GM23338 (cell line): ENCODE data around the gene MBNL1. TPM values are rescaled to one million over a fixed set of nuclear protein-coding genes. Genes with fewer than 3 reads are reported as not detected.

Experiments
- ATAC-seq: fragments of 200-7000 bp; cut with Tn5 transposase; 3 replicates; pipeline ENCODE4 v1.9.1; 2020
- DNase-seq: peaks from one replicate; pipeline ENCODE4 v3.0.0-alpha.2; 2015; ENCODE audit warnings: low spot score
- H2AFZ ChIP-seq: fragments of 200-600 bp; sonication (generic); 2 replicates; pipeline ENCODE4 v1.8.0; 2016; ENCODE audit warnings: antibody characterized with exemption, mild to moderate bottlenecking, moderate library complexity
- H3F3A ChIP-seq: fragments of 200-600 bp; sonication (generic); replicated peaks from 2 replicates; pipeline ENCODE4 v1.8.0; 2017; ENCODE audit warnings: antibody characterized with exemption, mixed run types, low read depth
- H3K27ac ChIP-seq: fragments of 200-600 bp; sonication (generic); 2 replicates; pipeline ENCODE4 v1.6.1; 2016; ENCODE audit warnings: low read depth
- H3K27me3 ChIP-seq: fragments of 200-600 bp; sonication (generic); 2 replicates; pipeline ENCODE4 v1.8.0; 2016; ENCODE audit warnings: mild to moderate bottlenecking, mixed run types, moderate library complexity; ENCODE audit not compliant: insufficient read depth
- H3K36me3 ChIP-seq: fragments of 200-600 bp; sonication (generic); 2 replicates; pipeline ENCODE4 v1.8.0; 2016; ENCODE audit warnings: mild to moderate bottlenecking; ENCODE audit not compliant: insufficient read depth
- H3K4me1 ChIP-seq: fragments of 200-600 bp; sonication (generic); 2 replicates; pipeline ENCODE4 v1.8.0; 2016; ENCODE audit warnings: mild to moderate bottlenecking, moderate library complexity; ENCODE audit not compliant: insufficient read depth
- H3K4me2 ChIP-seq: fragments of 200-600 bp; sonication (generic); 2 replicates; pipeline ENCODE4 v1.7.1; 2017; ENCODE audit warnings: mixed run types
- H3K4me3 ChIP-seq: fragments of 200-600 bp; sonication (generic); 2 replicates; pipeline ENCODE4 v1.6.1; 2016; ENCODE audit warnings: mixed run types
- H3K79me2 ChIP-seq: fragments of 200-600 bp; sonication (generic); replicated peaks from 2 replicates; pipeline ENCODE4 v1.8.0; 2017; ENCODE audit warnings: mild to moderate bottlenecking; ENCODE audit not compliant: insufficient read depth
- H3K9me2 ChIP-seq: fragments of 200-600 bp; sonication (generic); 2 replicates; pipeline ENCODE4 v1.8.0; 2017; ENCODE audit not compliant: insufficient read depth
- H4K20me1 ChIP-seq: fragments of 200-600 bp; sonication (generic); replicated peaks from 2 replicates; pipeline ENCODE4 v1.8.0; 2017; ENCODE audit warnings: mild to moderate bottlenecking; ENCODE audit not compliant: insufficient read depth
- H3K27ac Mint-ChIP-seq: 2 replicates; pipeline ENCODE4 v1.8.0; 2020; ENCODE audit warnings: inconsistent platforms, mild to moderate bottlenecking, moderate library complexity, mixed read lengths
- H3K27me3 Mint-ChIP-seq: 3 replicates; pipeline ENCODE4 v1.8.0; 2022; ENCODE audit warnings: low read depth, mild to moderate bottlenecking, moderate library complexity, mixed read lengths, inconsistent platforms; ENCODE audit not compliant: insufficient read depth, poor library complexity
- H3K36me3 Mint-ChIP-seq: 3 replicates; pipeline ENCODE4 v1.8.0; 2021; ENCODE audit warnings: low read depth, mild to moderate bottlenecking, inconsistent platforms, moderate library complexity, mixed read lengths
- H3K4me1 Mint-ChIP-seq: 3 replicates; pipeline ENCODE4 v1.8.0; 2020; ENCODE audit warnings: mild to moderate bottlenecking, inconsistent platforms, mixed read lengths
- H3K4me3 Mint-ChIP-seq: 3 replicates; pipeline ENCODE4 v1.8.0; 2021; ENCODE audit warnings: moderate library complexity, mild to moderate bottlenecking, inconsistent platforms, mixed read lengths
- H3K9me3 Mint-ChIP-seq: 3 replicates; pipeline ENCODE4 v1.8.0; 2020; ENCODE audit warnings: moderate library complexity, mild to moderate bottlenecking, inconsistent platforms, mixed read lengths
- EZH2 ChIP-seq: fragments of 200-600 bp; sonication (generic); IDR thresholded peaks from one replicate; pipeline ENCODE4 v1.8.0; 2017; ENCODE audit warnings: antibody characterized with exemption, mild to moderate bottlenecking, low read depth; ENCODE audit not compliant: unreplicated experiment
- EZH2phosphoT487 ChIP-seq: fragments of 200-600 bp; sonication (generic); IDR thresholded peaks from one replicate; pipeline ENCODE4 v1.8.1; 2018; ENCODE audit warnings: antibody characterized with exemption; ENCODE audit not compliant: unreplicated experiment
- JUNB ChIP-seq: IDR thresholded peaks from one replicate; pipeline ENCODE4 v1.6.1; 2016; ENCODE audit warnings: antibody characterized with exemption; ENCODE audit not compliant: unreplicated experiment
- NANOG ChIP-seq: IDR thresholded peaks from 2 replicates; pipeline ENCODE4 v1.6.1; 2016; ENCODE audit warnings: antibody characterized with exemption, borderline replicate concordance
- POLR2AphosphoS5 ChIP-seq: IDR thresholded peaks from 2 replicates; pipeline ENCODE4 v1.6.1; 2016; ENCODE audit warnings: antibody characterized with exemption, low read depth
- ZNF114 ChIP-seq: fragments of 250-450 bp; sonication (Bioruptor Pico); IDR thresholded peaks from 2 replicates; pipeline ENCODE4 v1.5.0; 2020; ENCODE audit warnings: mild to moderate bottlenecking, moderate library complexity
- ZNF331 ChIP-seq: fragments of 250-450 bp; sonication (Bioruptor Pico); IDR thresholded peaks from 2 replicates; pipeline ENCODE4 v1.5.0; 2020; ENCODE audit warnings: low read depth, mild to moderate bottlenecking, moderate library complexity
- polyA plus RNA-seq: library from polyadenylated mRNA; unstranded; fragments of >200 nt; fragmentation: Nextera tagmentation; extraction: Ambion mirVana; gene quantifications from 2 replicates; pipeline ENCODE4 v1.2.1, GENCODE V29; 2016
- total RNA-seq: library from RNA; depleted of rRNA; stranded (reverse); fragments of >200 nt; shearing (Covaris generic); gene quantifications from 2 replicates; pipeline ENCODE4 v1.2.3, GENCODE V29; 2014
- TF ChIP-seq, protein P1 (sequence below): IDR thresholded peaks from one replicate; pipeline ENCODE4 v1.6.1; 2018; ENCODE audit warnings: antibody characterized with exemption; ENCODE audit not compliant: unreplicated experiment
- TF ChIP-seq, protein P2 (sequence below): fragments of 250-450 bp; sonication (Bioruptor Pico); IDR thresholded peaks from 2 replicates; pipeline ENCODE4 v1.5.0; 2020; ENCODE audit warnings: mild to moderate bottlenecking, moderate library complexity
- TF ChIP-seq, protein P3 (sequence below), 2 experiments: fragments of 200-600 bp in 1 of 2; sonication (generic) in 1 of 2; conservative IDR thresholded peaks; 2 replicates each; pipeline versions ENCODE4 v1.5.1 to v1.6.1; 2016 to 2017; ENCODE audit warnings: antibody characterized with exemption in 2 of 2, low read depth in 2 of 2, mild to moderate bottlenecking in 2 of 2, moderate library complexity in 1 of 2
- TF ChIP-seq, protein P4 (sequence below): IDR thresholded peaks from 2 replicates; pipeline ENCODE4 v1.6.1; 2016; ENCODE audit warnings: antibody characterized with exemption

MBNL1 gene
- total and polyA plus RNA-seq, 2 experiments from 2014 or later, result 9.4 to 23.2 TPM

DNA sequence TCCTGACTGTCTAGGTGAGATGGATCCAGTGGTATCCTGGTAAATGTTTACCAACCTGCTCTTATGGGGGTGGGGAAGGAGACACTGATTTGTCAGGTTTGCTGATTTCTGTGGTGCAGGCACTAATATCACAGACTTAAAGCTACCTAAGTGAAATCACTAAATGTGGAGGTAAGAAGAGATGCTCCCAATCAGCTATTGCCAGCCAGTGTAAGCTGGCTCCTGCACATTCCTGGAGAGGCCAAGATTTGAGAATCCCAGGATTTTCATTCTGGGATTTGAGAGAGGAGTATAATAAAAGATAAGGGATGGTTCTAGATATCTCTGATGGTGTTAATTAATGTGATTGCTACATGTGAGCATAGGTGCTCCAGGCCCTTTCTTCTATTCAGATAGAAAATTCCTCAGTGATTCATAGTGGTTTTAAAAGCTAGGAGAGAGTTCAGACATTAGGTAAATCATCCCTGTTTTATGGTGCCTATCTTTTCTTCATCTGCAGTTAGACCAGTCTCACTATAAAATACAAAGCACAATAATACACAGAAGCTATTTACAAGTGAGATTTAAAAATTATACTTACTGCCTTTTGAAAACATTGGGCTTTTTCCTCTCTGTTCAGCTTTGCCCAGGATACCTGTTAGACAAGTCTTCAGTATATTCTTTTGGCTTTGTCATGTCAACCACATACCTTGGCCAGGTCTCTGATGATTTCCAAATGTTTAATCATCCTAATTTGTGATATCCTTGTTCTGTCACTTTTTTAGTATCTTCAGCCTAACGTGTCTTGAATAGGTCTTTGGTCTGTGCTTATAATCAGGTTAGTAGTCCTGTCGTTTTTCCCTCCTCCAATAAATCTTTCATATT, 90.9 kb downstream of the MBNL1 start:
- H3K27ac Mint-ChIP-seq, result no peak overlapping the region
- Histone ChIP-seq H3K4me2 (no peak overlapping the region), H3K4me3 (no peak overlapping the region), H3K79me2 (peaks cover 35% of the 10 kb centered on the region), H3K9me2 (no peaks in the 10 kb centered on the region), H4K20me1 (no peaks in the 10 kb centered on the region; the same call in 1 of the 2 replicates), H3K36me3 (no peaks in the 10 kb centered on the region), H2AFZ (no peak overlapping the region), H3K27me3 (no peaks in the 10 kb centered on the region), H3F3A (no peaks in the 10 kb centered on the region), H3K4me1 (peaks cover 13% of the 10 kb centered on the region), H3K27ac (no peak overlapping the region)
- no peaks in the 10 kb centered on the region for H3K27me3 Mint-ChIP-seq
- no peak overlapping the region for H3K4me3 Mint-ChIP-seq
- no peak for ATAC-seq
- H3K4me1 Mint-ChIP-seq, result peaks cover 22% of the 10 kb centered on the region
- TF ChIP-seq JUNB (no peak), EZH2 (no peak), ZNF331 (CRISPR knock-in tag) (no peak), EZH2phosphoT487 (no peak), NANOG (no peak), POLR2AphosphoS5 (no peak), ZNF114 (CRISPR knock-in tag) (no peak)
- TF ChIP-seq, protein P1, sequence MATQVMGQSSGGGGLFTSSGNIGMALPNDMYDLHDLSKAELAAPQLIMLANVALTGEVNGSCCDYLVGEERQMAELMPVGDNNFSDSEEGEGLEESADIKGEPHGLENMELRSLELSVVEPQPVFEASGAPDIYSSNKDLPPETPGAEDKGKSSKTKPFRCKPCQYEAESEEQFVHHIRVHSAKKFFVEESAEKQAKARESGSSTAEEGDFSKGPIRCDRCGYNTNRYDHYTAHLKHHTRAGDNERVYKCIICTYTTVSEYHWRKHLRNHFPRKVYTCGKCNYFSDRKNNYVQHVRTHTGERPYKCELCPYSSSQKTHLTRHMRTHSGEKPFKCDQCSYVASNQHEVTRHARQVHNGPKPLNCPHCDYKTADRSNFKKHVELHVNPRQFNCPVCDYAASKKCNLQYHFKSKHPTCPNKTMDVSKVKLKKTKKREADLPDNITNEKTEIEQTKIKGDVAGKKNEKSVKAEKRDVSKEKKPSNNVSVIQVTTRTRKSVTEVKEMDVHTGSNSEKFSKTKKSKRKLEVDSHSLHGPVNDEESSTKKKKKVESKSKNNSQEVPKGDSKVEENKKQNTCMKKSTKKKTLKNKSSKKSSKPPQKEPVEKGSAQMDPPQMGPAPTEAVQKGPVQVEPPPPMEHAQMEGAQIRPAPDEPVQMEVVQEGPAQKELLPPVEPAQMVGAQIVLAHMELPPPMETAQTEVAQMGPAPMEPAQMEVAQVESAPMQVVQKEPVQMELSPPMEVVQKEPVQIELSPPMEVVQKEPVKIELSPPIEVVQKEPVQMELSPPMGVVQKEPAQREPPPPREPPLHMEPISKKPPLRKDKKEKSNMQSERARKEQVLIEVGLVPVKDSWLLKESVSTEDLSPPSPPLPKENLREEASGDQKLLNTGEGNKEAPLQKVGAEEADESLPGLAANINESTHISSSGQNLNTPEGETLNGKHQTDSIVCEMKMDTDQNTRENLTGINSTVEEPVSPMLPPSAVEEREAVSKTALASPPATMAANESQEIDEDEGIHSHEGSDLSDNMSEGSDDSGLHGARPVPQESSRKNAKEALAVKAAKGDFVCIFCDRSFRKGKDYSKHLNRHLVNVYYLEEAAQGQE, result no peak
- TF ChIP-seq, protein P2, sequence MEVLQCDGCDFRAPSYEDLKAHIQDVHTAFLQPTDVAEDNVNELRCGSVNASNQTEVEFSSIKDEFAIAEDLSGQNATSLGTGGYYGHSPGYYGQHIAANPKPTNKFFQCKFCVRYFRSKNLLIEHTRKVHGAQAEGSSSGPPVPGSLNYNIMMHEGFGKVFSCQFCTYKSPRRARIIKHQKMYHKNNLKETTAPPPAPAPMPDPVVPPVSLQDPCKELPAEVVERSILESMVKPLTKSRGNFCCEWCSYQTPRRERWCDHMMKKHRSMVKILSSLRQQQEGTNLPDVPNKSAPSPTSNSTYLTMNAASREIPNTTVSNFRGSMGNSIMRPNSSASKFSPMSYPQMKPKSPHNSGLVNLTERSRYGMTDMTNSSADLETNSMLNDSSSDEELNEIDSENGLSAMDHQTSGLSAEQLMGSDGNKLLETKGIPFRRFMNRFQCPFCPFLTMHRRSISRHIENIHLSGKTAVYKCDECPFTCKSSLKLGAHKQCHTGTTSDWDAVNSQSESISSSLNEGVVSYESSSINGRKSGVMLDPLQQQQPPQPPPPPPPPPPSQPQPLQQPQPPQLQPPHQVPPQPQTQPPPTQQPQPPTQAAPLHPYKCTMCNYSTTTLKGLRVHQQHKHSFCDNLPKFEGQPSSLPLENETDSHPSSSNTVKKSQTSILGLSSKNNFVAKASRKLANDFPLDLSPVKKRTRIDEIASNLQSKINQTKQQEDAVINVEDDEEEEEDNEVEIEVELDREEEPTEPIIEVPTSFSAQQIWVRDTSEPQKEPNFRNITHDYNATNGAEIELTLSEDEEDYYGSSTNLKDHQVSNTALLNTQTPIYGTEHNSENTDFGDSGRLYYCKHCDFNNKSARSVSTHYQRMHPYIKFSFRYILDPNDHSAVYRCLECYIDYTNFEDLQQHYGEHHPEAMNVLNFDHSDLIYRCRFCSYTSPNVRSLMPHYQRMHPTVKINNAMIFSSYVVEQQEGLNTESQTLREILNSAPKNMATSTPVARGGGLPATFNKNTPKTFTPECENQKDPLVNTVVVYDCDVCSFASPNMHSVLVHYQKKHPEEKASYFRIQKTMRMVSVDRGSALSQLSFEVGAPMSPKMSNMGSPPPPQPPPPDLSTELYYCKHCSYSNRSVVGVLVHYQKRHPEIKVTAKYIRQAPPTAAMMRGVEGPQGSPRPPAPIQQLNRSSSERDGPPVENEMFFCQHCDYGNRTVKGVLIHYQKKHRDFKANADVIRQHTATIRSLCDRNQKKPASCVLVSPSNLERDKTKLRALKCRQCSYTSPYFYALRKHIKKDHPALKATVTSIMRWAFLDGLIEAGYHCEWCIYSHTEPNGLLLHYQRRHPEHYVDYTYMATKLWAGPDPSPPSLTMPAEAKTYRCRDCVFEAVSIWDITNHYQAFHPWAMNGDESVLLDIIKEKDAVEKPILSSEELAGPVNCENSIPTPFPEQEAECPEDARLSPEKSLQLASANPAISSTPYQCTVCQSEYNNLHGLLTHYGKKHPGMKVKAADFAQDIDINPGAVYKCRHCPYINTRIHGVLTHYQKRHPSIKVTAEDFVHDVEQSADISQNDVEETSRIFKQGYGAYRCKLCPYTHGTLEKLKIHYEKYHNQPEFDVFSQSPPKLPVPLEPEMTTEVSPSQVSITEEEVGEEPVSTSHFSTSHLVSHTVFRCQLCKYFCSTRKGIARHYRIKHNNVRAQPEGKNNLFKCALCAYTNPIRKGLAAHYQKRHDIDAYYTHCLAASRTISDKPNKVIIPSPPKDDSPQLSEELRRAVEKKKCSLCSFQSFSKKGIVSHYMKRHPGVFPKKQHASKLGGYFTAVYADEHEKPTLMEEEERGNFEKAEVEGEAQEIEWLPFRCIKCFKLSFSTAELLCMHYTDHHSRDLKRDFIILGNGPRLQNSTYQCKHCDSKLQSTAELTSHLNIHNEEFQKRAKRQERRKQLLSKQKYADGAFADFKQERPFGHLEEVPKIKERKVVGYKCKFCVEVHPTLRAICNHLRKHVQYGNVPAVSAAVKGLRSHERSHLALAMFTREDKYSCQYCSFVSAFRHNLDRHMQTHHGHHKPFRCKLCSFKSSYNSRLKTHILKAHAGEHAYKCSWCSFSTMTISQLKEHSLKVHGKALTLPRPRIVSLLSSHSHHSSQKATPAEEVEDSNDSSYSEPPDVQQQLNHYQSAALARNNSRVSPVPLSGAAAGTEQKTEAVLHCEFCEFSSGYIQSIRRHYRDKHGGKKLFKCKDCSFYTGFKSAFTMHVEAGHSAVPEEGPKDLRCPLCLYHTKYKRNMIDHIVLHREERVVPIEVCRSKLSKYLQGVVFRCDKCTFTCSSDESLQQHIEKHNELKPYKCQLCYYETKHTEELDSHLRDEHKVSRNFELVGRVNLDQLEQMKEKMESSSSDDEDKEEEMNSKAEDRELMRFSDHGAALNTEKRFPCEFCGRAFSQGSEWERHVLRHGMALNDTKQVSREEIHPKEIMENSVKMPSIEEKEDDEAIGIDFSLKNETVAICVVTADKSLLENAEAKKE (CRISPR knock-in tag), result no peak
- TF ChIP-seq, protein P3, sequence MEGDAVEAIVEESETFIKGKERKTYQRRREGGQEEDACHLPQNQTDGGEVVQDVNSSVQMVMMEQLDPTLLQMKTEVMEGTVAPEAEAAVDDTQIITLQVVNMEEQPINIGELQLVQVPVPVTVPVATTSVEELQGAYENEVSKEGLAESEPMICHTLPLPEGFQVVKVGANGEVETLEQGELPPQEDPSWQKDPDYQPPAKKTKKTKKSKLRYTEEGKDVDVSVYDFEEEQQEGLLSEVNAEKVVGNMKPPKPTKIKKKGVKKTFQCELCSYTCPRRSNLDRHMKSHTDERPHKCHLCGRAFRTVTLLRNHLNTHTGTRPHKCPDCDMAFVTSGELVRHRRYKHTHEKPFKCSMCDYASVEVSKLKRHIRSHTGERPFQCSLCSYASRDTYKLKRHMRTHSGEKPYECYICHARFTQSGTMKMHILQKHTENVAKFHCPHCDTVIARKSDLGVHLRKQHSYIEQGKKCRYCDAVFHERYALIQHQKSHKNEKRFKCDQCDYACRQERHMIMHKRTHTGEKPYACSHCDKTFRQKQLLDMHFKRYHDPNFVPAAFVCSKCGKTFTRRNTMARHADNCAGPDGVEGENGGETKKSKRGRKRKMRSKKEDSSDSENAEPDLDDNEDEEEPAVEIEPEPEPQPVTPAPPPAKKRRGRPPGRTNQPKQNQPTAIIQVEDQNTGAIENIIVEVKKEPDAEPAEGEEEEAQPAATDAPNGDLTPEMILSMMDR (conservative IDR thresholded peaks at IDR 0.05; ENCODE audit: low read depth in 2 of 2), result no peak
- TF ChIP-seq, protein P4, sequence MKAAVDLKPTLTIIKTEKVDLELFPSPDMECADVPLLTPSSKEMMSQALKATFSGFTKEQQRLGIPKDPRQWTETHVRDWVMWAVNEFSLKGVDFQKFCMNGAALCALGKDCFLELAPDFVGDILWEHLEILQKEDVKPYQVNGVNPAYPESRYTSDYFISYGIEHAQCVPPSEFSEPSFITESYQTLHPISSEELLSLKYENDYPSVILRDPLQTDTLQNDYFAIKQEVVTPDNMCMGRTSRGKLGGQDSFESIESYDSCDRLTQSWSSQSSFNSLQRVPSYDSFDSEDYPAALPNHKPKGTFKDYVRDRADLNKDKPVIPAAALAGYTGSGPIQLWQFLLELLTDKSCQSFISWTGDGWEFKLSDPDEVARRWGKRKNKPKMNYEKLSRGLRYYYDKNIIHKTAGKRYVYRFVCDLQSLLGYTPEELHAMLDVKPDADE, result no peak
- H3K36me3 Mint-ChIP-seq, result no peaks in the 10 kb centered on the region
- no peak for DNase-seq
- H3K9me3 Mint-ChIP-seq, result no peaks in the 10 kb centered on the region
